K562 (cell line): ENCODE measurements around the gene SZT2.

Experiments
- DPF2 ChIP-seq: fragments of 450-650 bp; IDR thresholded peaks from 2 replicates; pipeline ENCODE4 v1.6.1; 2016
- E2F4 ChIP-seq: sonication (generic); formaldehyde crosslinking; IDR thresholded peaks from 2 replicates; pipeline ENCODE4 v1.8.0; 2022; ENCODE audit warnings: mild to moderate bottlenecking, low read depth, missing genetic modification reagents
- POLR2AphosphoS5 ChIP-seq: IDR thresholded peaks from 2 replicates; pipeline ENCODE4 v1.6.1; 2011; ENCODE audit warnings: mild to moderate bottlenecking, low read depth, low read length, moderate library complexity; ENCODE audit not compliant: control insufficient read depth, insufficient read depth
- POLR3A ChIP-seq: IDR thresholded peaks from 2 replicates; pipeline ENCODE4 v1.6.1; 2011; ENCODE audit warnings: borderline replicate concordance, mild to moderate bottlenecking, moderate library complexity; ENCODE audit not compliant: insufficient read length, insufficient read depth; ENCODE audit errors: extremely low read depth
- YY1 ChIP-seq, 3 experiments: IDR thresholded peaks; 2 replicates each; pipeline ENCODE4 v1.6.1; 2011; ENCODE audit warnings: low read length in 2 of 3, mild to moderate bottlenecking in 2 of 3, moderate library complexity in 2 of 3, borderline replicate concordance in 1 of 3, control low read depth in 1 of 3, low read depth in 1 of 3; ENCODE audit not compliant: insufficient read depth in 3 of 3, insufficient replicate concordance in 2 of 3, control insufficient read depth in 1 of 3, insufficient read length in 1 of 3; ENCODE audit errors: extremely low read depth in 1 of 3
- ZBTB2 ChIP-seq: fragments of 450-650 bp; IDR thresholded peaks from 2 replicates; pipeline ENCODE4 v1.6.1; 2016; ENCODE audit warnings: antibody characterized with exemption
- TF ChIP-seq, protein P1 (sequence below), 3 experiments: IDR thresholded peaks in 2 of 3; conservative IDR thresholded peaks in 1 of 3; 2 replicates each; pipeline ENCODE4 v1.5.1; 2011 to 2012; ENCODE audit warnings: low read length in 3 of 3, mild to moderate bottlenecking in 3 of 3, control low read depth in 2 of 3, improper control_type of control experiment in 1 of 3, inconsistent platforms in 1 of 3, low read depth in 1 of 3, mixed read lengths in 1 of 3, moderate library complexity in 1 of 3; ENCODE audit not compliant: insufficient read depth in 2 of 3
- TF ChIP-seq, protein P2 (sequence below): sonication (generic); formaldehyde crosslinking; IDR thresholded peaks from 2 replicates; pipeline ENCODE4 v1.8.1; 2023; ENCODE audit warnings: mild to moderate bottlenecking, missing genetic modification reagents

DNA sequence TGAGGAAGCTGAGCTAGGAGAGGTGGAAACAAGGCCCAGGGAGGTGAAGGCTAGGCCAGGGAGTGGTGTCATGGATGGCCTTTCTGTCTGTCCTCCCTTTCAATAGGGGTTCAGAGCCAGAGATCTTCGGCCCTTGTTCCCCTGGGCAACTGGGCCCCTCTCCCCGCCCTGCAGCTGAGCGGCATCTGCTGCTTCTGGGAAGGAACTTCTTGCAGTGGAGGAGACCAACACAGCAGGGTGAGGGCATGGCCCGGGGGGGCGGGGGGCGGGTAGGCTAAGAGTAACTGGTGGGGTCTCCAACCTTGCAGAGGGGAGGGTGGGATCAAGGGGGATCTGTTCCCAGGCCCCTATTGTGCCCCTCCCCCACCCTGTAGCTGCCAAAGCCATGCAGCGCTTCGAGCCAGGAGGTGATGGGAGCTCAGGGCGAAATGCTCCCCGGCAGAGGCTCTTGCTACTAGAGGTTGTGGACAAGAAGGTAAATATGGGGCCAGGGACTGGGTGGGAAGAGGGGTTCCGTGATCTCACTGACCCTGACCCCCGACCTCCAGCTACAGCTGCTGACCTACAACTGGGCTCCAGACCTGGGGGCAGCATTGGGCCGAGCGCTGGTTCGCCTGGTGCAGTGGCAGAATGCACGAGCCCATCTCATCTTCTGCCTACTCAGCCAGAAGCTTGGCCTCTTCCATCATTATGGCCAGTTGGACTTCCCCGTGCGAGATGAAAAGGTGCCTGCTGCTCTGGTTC lies 52.4 kb downstream of the SZT2 start:
- TF ChIP-seq DPF2 (no peak), E2F4 (no peak), ZBTB2 (no peak), POLR3A (no peak), YY1 (IDR thresholded peaks at IDR 0.05; ENCODE audit: borderline replicate concordance in 1 of 3, control insufficient read depth in 1 of 3, extremely low read depth in 1 of 3, insufficient read depth in 3 of 3, insufficient read length in 1 of 3, insufficient replicate concordance in 2 of 3, low read depth in 1 of 3, low read length in 2 of 3) (no peak), POLR2AphosphoS5 (no peak)
- TF ChIP-seq, protein P1, sequence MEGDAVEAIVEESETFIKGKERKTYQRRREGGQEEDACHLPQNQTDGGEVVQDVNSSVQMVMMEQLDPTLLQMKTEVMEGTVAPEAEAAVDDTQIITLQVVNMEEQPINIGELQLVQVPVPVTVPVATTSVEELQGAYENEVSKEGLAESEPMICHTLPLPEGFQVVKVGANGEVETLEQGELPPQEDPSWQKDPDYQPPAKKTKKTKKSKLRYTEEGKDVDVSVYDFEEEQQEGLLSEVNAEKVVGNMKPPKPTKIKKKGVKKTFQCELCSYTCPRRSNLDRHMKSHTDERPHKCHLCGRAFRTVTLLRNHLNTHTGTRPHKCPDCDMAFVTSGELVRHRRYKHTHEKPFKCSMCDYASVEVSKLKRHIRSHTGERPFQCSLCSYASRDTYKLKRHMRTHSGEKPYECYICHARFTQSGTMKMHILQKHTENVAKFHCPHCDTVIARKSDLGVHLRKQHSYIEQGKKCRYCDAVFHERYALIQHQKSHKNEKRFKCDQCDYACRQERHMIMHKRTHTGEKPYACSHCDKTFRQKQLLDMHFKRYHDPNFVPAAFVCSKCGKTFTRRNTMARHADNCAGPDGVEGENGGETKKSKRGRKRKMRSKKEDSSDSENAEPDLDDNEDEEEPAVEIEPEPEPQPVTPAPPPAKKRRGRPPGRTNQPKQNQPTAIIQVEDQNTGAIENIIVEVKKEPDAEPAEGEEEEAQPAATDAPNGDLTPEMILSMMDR (IDR thresholded peaks at IDR 0.05 in 2 of 3, conservative IDR thresholded peaks at IDR 0.05 in 1 of 3; ENCODE audit: insufficient read depth in 2 of 3, low read depth in 1 of 3, low read length in 3 of 3): no peak
- TF ChIP-seq, protein P2, sequence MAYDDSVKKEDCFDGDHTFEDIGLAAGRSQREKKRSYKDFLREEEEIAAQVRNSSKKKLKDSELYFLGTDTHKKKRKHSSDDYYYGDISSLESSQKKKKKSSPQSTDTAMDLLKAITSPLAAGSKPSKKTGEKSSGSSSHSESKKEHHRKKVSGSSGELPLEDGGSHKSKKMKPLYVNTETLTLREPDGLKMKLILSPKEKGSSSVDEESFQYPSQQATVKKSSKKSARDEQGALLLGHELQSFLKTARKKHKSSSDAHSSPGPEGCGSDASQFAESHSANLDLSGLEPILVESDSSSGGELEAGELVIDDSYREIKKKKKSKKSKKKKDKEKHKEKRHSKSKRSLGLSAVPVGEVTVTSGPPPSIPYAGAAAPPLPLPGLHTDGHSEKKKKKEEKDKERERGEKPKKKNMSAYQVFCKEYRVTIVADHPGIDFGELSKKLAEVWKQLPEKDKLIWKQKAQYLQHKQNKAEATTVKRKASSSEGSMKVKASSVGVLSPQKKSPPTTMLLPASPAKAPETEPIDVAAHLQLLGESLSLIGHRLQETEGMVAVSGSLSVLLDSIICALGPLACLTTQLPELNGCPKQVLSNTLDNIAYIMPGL (CRISPR knock-in tag): no peak
